Ishikawa (cell line): ENCODE data around the gene ME2.

ENCODE experiments used
- CEBPB ChIP-seq: IDR thresholded peaks from 2 replicates; pipeline ENCODE4 v1.6.1; 2012
- CREB1 ChIP-seq: IDR thresholded peaks from 2 replicates; pipeline ENCODE4 v1.6.1; 2012; ENCODE audit warnings: low read depth
- EGR1 ChIP-seq: IDR thresholded peaks from 2 replicates; pipeline ENCODE4 v1.6.1; 2012
- EP300 ChIP-seq: IDR thresholded peaks from 2 replicates; pipeline ENCODE4 v1.6.1; 2012; ENCODE audit warnings: borderline replicate concordance
- FOXM1 ChIP-seq: IDR thresholded peaks from 2 replicates; pipeline ENCODE4 v1.6.1; 2012; ENCODE audit warnings: low read depth, borderline replicate concordance
- NFIC ChIP-seq: IDR thresholded peaks from 2 replicates; pipeline ENCODE4 v1.6.1; 2012
- RAD21 ChIP-seq: IDR thresholded peaks from 2 replicates; pipeline ENCODE4 v1.6.1; 2012; ENCODE audit warnings: low read depth
- TAF1 ChIP-seq: IDR thresholded peaks from 2 replicates; pipeline ENCODE4 v1.6.1; 2012; ENCODE audit warnings: low read depth, mild to moderate bottlenecking
- TCF12 ChIP-seq: IDR thresholded peaks from 2 replicates; pipeline ENCODE4 v1.6.1; 2012; ENCODE audit warnings: low read depth
- TEAD4 ChIP-seq: IDR thresholded peaks from 2 replicates; pipeline ENCODE4 v1.6.1; 2012
- YY1 ChIP-seq: IDR thresholded peaks from 2 replicates; pipeline ENCODE4 v1.6.1; 2012; ENCODE audit warnings: low read depth
- ZBTB7A ChIP-seq: IDR thresholded peaks from 2 replicates; pipeline ENCODE4 v1.6.1; 2012; ENCODE audit warnings: low read depth
- TF ChIP-seq, protein P1 (sequence below): IDR thresholded peaks from 2 replicates; pipeline ENCODE4 v1.6.1; 2012
- TF ChIP-seq, protein P2 (sequence below): IDR thresholded peaks from 2 replicates; pipeline ENCODE4 v1.6.1; 2012; ENCODE audit warnings: low read depth, mild to moderate bottlenecking
- TF ChIP-seq, protein P3 (sequence below): IDR thresholded peaks from 2 replicates; pipeline ENCODE4 v1.6.1; 2012

Gene ME2

DNA sequence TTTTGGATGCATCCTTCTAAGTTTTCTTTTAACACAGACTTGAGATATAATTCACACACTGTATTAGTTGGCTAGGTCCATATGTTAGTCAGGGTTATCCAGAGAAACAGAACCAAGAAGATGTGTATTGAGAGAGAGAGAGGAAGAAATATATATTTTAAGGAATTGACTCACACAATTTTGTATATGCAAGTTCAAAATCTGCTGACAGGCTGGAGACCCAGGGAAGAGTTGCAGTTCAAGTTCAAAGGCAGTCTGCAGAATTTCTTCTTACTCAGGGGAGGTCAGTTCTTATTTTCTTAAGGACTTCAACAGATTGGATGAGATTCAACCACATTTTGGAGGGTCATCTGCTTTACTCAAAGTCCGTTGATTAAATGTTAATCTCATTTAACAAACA lies 36.1 kb upstream of the ME2 start:
- TF ChIP-seq, protein P1, sequence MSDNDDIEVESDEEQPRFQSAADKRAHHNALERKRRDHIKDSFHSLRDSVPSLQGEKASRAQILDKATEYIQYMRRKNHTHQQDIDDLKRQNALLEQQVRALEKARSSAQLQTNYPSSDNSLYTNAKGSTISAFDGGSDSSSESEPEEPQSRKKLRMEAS = no peak
- TF ChIP-seq EGR1 (no peak), TEAD4 (no peak), ZBTB7A (no peak), CEBPB (no peak), NFIC (no peak), FOXM1 (no peak), YY1 (no peak), TAF1 (no peak), CREB1 (no peak), TCF12 (no peak)
- TF ChIP-seq, protein P2, sequence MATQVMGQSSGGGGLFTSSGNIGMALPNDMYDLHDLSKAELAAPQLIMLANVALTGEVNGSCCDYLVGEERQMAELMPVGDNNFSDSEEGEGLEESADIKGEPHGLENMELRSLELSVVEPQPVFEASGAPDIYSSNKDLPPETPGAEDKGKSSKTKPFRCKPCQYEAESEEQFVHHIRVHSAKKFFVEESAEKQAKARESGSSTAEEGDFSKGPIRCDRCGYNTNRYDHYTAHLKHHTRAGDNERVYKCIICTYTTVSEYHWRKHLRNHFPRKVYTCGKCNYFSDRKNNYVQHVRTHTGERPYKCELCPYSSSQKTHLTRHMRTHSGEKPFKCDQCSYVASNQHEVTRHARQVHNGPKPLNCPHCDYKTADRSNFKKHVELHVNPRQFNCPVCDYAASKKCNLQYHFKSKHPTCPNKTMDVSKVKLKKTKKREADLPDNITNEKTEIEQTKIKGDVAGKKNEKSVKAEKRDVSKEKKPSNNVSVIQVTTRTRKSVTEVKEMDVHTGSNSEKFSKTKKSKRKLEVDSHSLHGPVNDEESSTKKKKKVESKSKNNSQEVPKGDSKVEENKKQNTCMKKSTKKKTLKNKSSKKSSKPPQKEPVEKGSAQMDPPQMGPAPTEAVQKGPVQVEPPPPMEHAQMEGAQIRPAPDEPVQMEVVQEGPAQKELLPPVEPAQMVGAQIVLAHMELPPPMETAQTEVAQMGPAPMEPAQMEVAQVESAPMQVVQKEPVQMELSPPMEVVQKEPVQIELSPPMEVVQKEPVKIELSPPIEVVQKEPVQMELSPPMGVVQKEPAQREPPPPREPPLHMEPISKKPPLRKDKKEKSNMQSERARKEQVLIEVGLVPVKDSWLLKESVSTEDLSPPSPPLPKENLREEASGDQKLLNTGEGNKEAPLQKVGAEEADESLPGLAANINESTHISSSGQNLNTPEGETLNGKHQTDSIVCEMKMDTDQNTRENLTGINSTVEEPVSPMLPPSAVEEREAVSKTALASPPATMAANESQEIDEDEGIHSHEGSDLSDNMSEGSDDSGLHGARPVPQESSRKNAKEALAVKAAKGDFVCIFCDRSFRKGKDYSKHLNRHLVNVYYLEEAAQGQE = no peak
- TF ChIP-seq, protein P3, sequence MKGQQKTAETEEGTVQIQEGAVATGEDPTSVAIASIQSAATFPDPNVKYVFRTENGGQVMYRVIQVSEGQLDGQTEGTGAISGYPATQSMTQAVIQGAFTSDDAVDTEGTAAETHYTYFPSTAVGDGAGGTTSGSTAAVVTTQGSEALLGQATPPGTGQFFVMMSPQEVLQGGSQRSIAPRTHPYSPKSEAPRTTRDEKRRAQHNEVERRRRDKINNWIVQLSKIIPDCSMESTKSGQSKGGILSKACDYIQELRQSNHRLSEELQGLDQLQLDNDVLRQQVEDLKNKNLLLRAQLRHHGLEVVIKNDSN = no peak

DNA sequence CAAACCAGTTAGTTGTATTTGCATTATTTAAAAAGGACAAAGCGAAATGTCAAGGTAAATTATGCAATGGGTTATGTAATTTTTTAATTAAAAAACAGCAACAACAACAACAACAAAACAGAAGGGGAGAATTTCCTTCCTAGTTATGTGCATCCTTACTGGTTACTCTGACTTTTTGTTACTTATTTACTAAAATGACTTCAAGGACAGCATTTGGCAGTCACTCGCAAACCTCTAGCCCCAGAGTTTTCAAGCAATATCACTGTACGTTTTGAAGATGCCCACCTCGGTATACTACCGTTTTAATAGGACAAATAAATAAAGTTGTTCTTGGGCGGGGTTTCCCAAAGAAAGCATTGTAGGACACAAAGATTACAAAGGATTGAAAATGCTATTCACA lies 34.4 kb upstream of the ME2 start:
- no peak for TF ChIP-seq CREB1
- TF ChIP-seq FOXM1 = no peak
- no peak for TF ChIP-seq TEAD4
- TF ChIP-seq, protein P2 = no peak
- no peak for TF ChIP-seq NFIC
- TF ChIP-seq YY1 = no peak

DNA sequence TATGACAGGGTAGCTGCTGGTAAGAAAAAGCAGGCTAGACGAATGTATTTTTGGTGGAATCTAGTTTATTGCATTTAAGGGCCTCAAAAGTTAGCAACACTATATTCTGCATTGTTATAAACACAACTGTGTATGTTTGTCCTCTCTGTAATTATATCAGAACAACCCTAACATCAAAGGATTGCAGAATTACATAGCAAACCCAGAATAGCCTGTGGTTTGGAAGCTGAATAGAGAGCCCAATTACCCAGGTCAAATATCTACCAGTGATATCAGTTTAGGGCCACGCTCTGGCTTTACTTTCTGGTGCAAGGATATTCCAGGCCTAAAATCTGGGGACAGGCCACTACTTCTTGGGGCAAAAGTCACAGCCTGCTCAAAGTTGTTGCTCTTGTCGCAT lies 34.0 kb upstream of the ME2 start:
- no peak for TF ChIP-seq CEBPB
- TF ChIP-seq RAD21 = no peak
- TF ChIP-seq TCF12 = no peak
- no peak for TF ChIP-seq EGR1
- TF ChIP-seq TEAD4 = no peak
- no peak for TF ChIP-seq FOXM1
- no peak for TF ChIP-seq EP300
- TF ChIP-seq, protein P3 = no peak
- TF ChIP-seq, protein P1 = no peak
- no peak for TF ChIP-seq CREB1
- no peak for TF ChIP-seq YY1
- TF ChIP-seq NFIC = no peak
- TF ChIP-seq ZBTB7A = no peak
- TF ChIP-seq, protein P2 = no peak
- TF ChIP-seq TAF1 = no peak

DNA sequence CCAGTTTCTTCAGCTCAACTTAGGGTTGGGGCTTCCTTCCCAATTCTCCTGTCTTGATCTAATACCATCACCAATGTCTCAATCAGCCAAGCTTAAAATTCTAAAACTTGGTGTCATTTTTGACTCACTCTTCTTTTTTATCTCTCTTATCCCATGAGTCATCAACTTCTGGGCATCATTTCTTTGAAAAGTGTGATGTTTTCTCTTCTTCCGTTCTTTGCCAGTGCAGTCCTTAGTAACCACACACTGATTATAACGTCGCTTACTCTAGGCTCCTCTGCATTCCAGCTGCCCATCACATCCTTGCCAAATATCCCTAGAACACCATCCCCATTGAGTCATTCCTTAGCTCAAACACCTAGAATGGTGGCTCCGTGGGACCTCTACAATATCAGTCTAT lies 31.7 kb upstream of the ME2 start:
- TF ChIP-seq ZBTB7A = no peak
- no peak for TF ChIP-seq NFIC
- TF ChIP-seq TEAD4 = no peak
- TF ChIP-seq FOXM1 = no peak
- TF ChIP-seq EGR1 = no peak

DNA sequence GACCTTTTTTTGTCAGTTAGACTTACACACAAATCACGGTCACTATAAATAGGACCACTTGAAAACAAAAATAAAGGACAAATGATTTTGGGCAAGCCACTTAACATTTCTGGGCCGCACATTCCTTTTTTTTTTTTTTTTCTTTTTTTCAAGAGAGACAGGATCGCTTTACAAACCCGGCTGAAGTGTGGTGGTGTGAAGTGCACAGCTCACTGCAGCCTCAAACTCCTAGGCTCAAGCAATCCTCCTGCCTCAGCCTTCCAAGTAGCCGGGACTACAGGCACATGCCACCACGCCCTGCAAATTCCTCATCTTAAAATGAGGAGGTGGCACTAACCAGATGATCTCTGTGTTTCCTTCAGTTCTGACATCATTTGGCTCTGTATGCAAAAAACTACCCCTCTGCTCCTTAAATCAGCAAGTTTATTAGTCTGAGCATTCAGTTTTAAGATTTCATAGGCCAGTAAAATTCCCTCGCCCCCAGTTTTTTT lies 30.8 kb upstream of the ME2 start:
- TF ChIP-seq EGR1 (no peak), RAD21 (no peak), CEBPB (no peak), TEAD4 (no peak), EP300 (no peak), ZBTB7A (no peak), FOXM1 (no peak), TCF12 (no peak), NFIC (no peak), YY1 (no peak), CREB1 (no peak), TAF1 (no peak)
- TF ChIP-seq, protein P3 = no peak
- TF ChIP-seq, protein P2 = no peak
- TF ChIP-seq, protein P1 = no peak
